ENCODE results near the gene POMT2.
"Not testable (repeated sequence)": the region's sequence is repeated elsewhere in the genome, so short reads cannot be mapped to it uniquely, and the experiment has no call there.

Gene POMT2, protein sequence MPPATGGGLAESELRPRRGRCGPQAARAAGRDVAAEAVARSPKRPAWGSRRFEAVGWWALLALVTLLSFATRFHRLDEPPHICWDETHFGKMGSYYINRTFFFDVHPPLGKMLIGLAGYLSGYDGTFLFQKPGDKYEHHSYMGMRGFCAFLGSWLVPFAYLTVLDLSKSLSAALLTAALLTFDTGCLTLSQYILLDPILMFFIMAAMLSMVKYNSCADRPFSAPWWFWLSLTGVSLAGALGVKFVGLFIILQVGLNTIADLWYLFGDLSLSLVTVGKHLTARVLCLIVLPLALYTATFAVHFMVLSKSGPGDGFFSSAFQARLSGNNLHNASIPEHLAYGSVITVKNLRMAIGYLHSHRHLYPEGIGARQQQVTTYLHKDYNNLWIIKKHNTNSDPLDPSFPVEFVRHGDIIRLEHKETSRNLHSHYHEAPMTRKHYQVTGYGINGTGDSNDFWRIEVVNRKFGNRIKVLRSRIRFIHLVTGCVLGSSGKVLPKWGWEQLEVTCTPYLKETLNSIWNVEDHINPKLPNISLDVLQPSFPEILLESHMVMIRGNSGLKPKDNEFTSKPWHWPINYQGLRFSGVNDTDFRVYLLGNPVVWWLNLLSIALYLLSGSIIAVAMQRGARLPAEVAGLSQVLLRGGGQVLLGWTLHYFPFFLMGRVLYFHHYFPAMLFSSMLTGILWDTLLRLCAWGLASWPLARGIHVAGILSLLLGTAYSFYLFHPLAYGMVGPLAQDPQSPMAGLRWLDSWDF

DNA sequence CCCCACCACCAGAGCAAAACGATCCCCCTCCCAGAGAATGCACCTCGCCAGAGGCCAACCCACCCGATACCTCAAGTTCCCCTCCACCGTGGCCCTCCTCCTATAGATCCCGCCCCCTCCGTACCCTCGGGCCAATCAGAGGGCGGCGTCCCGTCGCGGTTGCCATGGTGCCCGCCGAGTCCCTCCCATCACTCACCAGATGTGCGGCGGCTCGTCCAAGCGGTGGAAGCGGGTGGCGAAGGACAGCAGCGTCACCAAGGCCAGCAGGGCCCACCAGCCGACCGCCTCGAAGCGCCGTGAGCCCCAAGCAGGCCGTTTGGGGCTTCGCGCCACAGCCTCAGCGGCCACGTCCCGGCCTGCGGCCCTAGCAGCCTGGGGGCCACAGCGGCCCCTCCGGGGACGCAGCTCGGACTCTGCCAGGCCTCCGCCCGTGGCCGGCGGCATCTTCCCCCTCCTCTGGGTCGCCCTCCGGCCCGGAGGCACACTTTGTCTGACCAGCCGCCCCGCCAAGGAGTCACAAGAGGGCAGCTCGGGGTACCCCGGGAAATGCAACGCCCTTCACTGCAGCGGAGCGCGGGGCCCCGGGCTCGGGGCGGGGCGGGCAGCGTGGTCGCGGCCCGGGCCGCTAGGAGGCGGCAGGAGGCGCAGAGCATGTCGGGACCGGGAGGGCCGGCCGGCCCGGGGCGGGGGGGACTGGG, at the start of gene POMT2:
POMT2 (minus strand) TSS at position 646 of the 698 bp plus-strand sequence; CDS start at position 444, 202 bp downstream.
- DNase-seq, result peak in 55 of 56 donors; percentile 71 to 95 (median 90)

GRCh38 chr14:77369285-77369684, 48.6 kb upstream of the POMT2 start:
- DNase-seq, result no peak

DNA sequence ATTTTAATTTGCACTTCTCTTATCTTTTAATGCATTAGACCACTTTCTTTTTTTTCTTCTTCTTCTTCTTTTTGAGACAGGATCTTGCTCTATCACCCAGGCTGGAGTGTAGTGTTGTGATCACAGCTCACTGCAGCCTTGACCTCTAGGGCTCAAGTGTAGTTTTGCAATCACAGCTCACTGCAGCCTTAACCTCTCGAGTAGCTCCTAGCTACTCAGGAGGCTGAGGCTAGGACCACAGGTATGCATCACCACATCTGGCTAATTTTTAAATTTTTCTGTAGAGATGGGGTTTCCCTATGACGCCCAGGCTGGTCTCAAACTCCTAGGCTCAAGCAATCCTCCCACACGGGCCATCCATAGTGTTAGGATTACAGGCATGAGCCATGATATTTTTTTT, 43.5 kb upstream of the POMT2 start:
- no peak for DNase-seq

DNA sequence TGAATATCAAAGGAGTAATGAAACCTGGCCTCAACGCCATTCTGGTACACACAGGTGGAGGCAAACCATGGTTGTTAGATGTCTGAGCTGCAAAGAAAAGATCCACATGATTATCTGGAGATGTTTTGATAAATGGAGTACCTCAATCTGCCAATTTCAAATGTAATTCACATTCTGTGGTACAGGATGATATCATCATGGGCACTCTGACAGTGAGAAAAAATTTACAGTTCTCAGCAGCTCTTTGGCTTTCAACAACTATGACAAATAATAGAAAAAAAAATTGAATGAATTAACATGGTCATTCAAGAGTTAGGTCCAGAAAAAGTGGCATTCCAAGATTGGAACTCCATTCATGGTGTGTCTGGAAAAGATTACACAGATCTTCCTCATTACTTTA, 38.9 kb upstream of the POMT2 start:
- DNase-seq, result no peak

DNA sequence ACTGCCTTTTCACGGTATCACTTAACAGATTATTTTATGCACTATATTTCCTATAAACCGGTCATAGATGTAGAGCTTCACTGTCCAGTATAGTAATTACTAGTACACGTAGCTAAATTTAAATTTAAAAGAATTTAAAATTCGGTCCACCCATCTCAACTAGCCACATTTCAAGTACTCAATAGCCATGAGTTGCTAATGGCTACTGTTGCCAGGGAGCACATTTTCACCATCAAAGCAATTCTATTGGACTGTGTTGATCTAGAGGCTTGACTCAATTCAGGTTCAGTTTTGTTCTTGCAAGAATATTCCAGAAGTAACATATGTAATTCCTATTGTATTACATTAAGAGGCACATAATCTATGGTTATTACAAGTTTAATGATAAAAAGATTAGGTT, 36.2 kb upstream of the POMT2 start:
- no peak for DNase-seq

DNA sequence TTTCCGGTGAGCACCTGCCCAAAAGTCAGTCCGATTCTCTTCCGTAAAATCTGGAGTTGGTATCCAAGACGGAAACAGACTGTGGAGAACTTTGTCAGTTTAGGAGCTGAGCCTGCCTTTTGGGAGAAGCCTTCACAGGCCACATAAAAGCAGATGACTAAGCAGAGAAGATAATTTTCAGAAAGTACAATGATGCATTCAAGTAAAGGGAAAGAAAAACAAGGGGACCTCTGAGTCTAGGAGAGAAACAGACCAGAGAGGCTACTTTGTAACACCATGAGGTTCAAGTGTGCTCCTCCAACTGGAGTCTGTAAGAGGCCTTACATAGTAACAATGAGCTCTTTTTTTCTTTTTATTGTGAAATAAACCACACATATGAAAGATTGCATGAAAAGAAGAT, 35.1 kb upstream of the POMT2 start:
- no peak for DNase-seq

- DNase-seq, result peak in 1 of 56 donors; percentile 14
Observed at GRCh38 chr14:77353469-77354141, 32.9 kb upstream of the POMT2 start.

- DNase-seq, result no peak
Observed at GRCh38 chr14:77347751-77348150, 27.1 kb upstream of the POMT2 start.

DNA sequence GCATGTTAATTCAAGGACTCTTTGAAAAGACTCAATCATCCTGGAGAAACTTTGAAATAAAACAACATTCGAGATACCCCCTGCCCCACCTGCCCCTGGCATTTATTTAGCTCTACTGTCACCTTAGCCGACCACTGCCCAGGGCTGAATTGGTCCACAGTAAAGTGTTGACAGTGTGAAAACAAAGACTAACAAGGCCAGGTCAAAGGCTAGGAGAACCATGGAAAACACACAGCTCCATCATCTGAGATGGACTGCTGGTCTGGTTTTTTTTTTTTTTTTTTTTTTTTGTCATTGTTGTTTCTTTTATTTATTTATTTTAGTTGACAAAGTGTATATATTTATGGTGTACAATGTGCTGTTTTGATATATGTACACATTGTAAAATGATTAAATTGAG, 25.8 kb upstream of the POMT2 start:
- no peak for DNase-seq

- no peak for DNase-seq
Observed at GRCh38 chr14:77344377-77344996, 23.8 kb upstream of the POMT2 start.

DNA sequence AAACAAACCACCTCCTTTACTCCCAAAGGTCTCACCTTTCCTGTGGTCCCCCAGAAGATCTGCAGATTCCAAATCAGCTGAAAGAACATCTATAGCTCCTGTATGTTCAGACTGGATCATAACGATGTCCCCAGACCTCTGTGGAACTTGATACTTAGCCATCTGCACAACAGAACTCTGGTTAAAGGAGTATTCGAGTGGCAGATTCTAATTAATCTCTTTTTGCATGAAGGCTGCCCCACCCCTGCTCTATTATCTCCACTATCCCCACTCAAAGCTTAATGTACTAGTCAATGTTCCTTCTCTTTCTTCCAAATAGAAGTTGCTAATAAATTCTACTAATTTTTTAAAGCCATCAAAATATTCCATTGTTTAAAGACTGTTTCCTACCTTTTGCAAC, 23.0 kb upstream of the POMT2 start:
- no peak for DNase-seq

DNA sequence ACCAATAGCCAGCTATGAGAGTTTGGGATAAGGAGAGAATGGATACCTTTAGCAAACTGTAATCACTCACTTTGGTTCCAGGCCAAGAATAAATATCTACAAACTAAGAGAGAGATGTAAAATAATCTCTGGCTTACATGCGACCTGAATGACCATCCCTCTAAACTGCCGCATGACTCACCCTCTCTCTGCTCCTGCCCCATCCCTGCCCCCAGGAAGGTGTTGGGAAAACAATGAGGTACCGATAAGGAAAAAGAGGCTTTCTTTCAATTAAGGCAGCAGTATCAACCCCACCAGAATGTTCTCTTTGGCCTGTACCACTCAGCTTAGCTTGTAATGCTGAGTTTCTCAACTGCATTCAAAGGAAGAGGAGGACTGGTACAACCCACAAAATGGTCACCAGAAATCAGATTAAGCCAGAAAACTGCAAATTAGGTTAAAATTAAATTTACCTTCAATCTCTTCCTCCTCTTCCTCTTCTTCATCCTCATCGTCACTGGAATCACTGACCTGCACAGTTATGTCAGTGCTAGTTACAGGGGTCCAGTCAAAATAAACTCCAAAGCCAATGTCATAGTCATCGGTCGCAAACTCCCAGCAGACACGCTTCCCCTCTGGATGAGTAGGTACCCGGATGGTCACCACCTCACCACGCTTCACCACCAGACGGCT, 22.2 kb upstream of the POMT2 start:
- DNase-seq, result no peak

- DNase-seq, result no peak
Observed at GRCh38 chr14:77340389-77340788, 19.7 kb upstream of the POMT2 start.

- no peak for DNase-seq
Observed at GRCh38 chr14:77339407-77339806, 18.7 kb upstream of the POMT2 start.

- DNase-seq, result no peak
Observed at GRCh38 chr14:77338302-77338701, 17.6 kb upstream of the POMT2 start.

- DNase-seq, result no peak
Observed at GRCh38 chr14:77337880-77338279, 17.2 kb upstream of the POMT2 start.

- not testable (repeated sequence) for DNase-seq
Observed at GRCh38 chr14:77337255-77337654, 16.6 kb upstream of the POMT2 start.

- DNase-seq, result no peak
Observed at GRCh38 chr14:77335576-77335975, 14.9 kb upstream of the POMT2 start.

DNA sequence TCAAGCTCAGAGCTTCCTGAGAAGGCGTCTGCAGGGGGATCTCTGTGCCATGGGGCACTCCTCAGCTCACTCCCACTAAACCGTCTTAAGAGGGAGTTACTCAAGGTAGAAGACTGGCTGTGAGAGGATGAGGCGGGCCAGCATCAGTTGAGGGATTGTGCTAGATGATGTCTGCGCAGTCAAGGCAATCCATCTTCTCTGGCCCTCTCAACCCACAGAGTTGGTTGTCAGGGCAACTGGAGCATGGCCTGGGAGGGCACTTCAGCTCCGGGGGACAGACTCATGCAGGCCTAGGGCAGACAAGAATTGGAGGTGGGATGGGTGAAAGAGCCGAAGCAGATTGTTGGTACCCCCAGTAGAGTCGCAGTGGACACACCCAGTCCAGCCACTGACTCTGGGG, 9.2 kb upstream of the POMT2 start:
- no peak for DNase-seq

- DNase-seq, result no peak
Observed at GRCh38 chr14:77327111-77327510, 6.4 kb upstream of the POMT2 start.

- DNase-seq, result no peak
Observed at GRCh38 chr14:77325746-77326094, 5.0 kb upstream of the POMT2 start.
